ENCODE data around the gene SDC4. TPM values are rescaled to one million over a fixed set of nuclear protein-coding genes. Genes with fewer than 3 reads are reported as not detected.

Gene SDC4
- total RNA-seq, 1 experiment from 2014 or later, result 114 TPM

- H3K27me3 ChIP-seq (ENCODE audit: insufficient read depth, low read depth), result no peaks in the 10 kb centered on the region
- peaks cover 6% of the 10 kb centered on the region; the same call in 1 of the 2 replicates for H4K20me1 ChIP-seq (ENCODE audit: insufficient read depth)
- POLR2A ChIA-PET (ENCODE audit: unreplicated experiment), result interaction anchor here (0.5 to 0.7 kb wide), 5 partner anchors 9 to 401 kb away, joined by 3 to 13 read pairs (median 3); no protein-coding TSS in a partner anchor
- H2AFZ ChIP-seq, result no peak overlapping the region
- H3K4me3 ChIP-seq, result peak overlapping the region; percentile 76
- H3K9me2 ChIP-seq (ENCODE audit: insufficient read depth), result no peaks in the 10 kb centered on the region
- intact Hi-C loops (cut with micrococcal nuclease; ENCODE audit: unreplicated experiment), result no loop called here
- peaks cover 94% of the 10 kb centered on the region for H3K79me2 ChIP-seq (ENCODE audit: low read depth)
- no peak for TF ChIP-seq EZH2 (IDR thresholded peaks at IDR 0.05; ENCODE audit: low read depth)
- TF ChIP-seq, protein P1, sequence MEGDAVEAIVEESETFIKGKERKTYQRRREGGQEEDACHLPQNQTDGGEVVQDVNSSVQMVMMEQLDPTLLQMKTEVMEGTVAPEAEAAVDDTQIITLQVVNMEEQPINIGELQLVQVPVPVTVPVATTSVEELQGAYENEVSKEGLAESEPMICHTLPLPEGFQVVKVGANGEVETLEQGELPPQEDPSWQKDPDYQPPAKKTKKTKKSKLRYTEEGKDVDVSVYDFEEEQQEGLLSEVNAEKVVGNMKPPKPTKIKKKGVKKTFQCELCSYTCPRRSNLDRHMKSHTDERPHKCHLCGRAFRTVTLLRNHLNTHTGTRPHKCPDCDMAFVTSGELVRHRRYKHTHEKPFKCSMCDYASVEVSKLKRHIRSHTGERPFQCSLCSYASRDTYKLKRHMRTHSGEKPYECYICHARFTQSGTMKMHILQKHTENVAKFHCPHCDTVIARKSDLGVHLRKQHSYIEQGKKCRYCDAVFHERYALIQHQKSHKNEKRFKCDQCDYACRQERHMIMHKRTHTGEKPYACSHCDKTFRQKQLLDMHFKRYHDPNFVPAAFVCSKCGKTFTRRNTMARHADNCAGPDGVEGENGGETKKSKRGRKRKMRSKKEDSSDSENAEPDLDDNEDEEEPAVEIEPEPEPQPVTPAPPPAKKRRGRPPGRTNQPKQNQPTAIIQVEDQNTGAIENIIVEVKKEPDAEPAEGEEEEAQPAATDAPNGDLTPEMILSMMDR (conservative IDR thresholded peaks at IDR 0.05), result no peak
- peak overlapping the region; percentile 92 for H3K27ac ChIP-seq
- BruUV-seq (replicated peaks), result no TSS peak
- DNase-seq, result peak; percentile 85 to 88
- peaks cover 31% of the 10 kb centered on the region; the same call in 1 of the 2 replicates for H3K36me3 ChIP-seq (ENCODE audit: low read depth)
- H3K9me3 ChIP-seq (ENCODE audit: insufficient read depth, low read depth), result no peaks in the 10 kb centered on the region
- peaks cover 97% of the 10 kb centered on the region for H3K4me1 ChIP-seq (replicated peaks; ENCODE audit: insufficient read depth)
- CTCF ChIA-PET, result interaction anchor here (0.7 kb wide), 1 partner anchor 20 kb away, joined by 4 read pairs; no protein-coding TSS in a partner anchor
- peaks cover 83% of the 10 kb centered on the region for H3F3A ChIP-seq (ENCODE audit: insufficient read depth, low read depth)
- peak overlapping the region; percentile 93 for H3K4me2 ChIP-seq
Observed at GRCh38 chr20:45341939-45342854, 6.0 kb downstream of the SDC4 start.

GRCh38 chr20:45341579-45341938, 6.7 kb downstream of the SDC4 start:
- Histone ChIP-seq H3K9me3 (ENCODE audit: insufficient read depth, low read depth) (no peaks in the 10 kb centered on the region), H3K4me2 (peak overlapping the region; percentile 93), H3K79me2 (ENCODE audit: low read depth) (peaks cover 93% of the 10 kb centered on the region), H3K4me1 (replicated peaks; ENCODE audit: insufficient read depth) (peaks cover 98% of the 10 kb centered on the region), H3K27ac (peak overlapping the region; percentile 92), H3K9me2 (ENCODE audit: insufficient read depth) (no peaks in the 10 kb centered on the region), H3K27me3 (ENCODE audit: insufficient read depth, low read depth) (no peaks in the 10 kb centered on the region), H3K36me3 (ENCODE audit: low read depth) (peaks cover 31% of the 10 kb centered on the region; the same call in 1 of the 2 replicates), H2AFZ (no peak overlapping the region), H3K4me3 (peak overlapping the region; percentile 76), H4K20me1 (ENCODE audit: insufficient read depth) (peaks cover 9% of the 10 kb centered on the region), H3F3A (ENCODE audit: insufficient read depth, low read depth) (peaks cover 83% of the 10 kb centered on the region)
- TF ChIP-seq EZH2 (IDR thresholded peaks at IDR 0.05; ENCODE audit: low read depth), result no peak
- TF ChIP-seq, protein P1 (conservative IDR thresholded peaks at IDR 0.05), result no peak
- CTCF ChIA-PET, result no interaction called here
- POLR2A ChIA-PET (ENCODE audit: unreplicated experiment), result interaction anchor here (0.5 to 0.7 kb wide), 4 partner anchors 8 to 401 kb away, joined by 3 to 13 read pairs (median 4); no protein-coding TSS in a partner anchor
- no TSS peak for BruUV-seq (replicated peaks)
- DNase-seq, result no peak
- intact Hi-C loops (cut with micrococcal nuclease; ENCODE audit: unreplicated experiment), result no loop called here

- Histone ChIP-seq H3K4me1 (replicated peaks; ENCODE audit: insufficient read depth) (peaks cover 98% of the 10 kb centered on the region), H2AFZ (no peak overlapping the region), H3K4me3 (no peak overlapping the region), H3K79me2 (ENCODE audit: low read depth) (peaks cover 92% of the 10 kb centered on the region), H3K27ac (no peak overlapping the region), H3K9me2 (ENCODE audit: insufficient read depth) (no peaks in the 10 kb centered on the region), H3K4me2 (peak overlapping the region; percentile 93), H3K36me3 (ENCODE audit: low read depth) (peaks cover 32% of the 10 kb centered on the region; the same call in 1 of the 2 replicates), H3F3A (ENCODE audit: insufficient read depth, low read depth) (peaks cover 82% of the 10 kb centered on the region), H4K20me1 (ENCODE audit: insufficient read depth) (peaks cover 9% of the 10 kb centered on the region), H3K9me3 (ENCODE audit: insufficient read depth, low read depth) (no peaks in the 10 kb centered on the region), H3K27me3 (ENCODE audit: insufficient read depth, low read depth) (no peaks in the 10 kb centered on the region)
- peak in 1 of 2 experiments; percentile 50 for DNase-seq
- ChIA-PET CTCF (no interaction called here), POLR2A (ENCODE audit: unreplicated experiment) (no interaction called here)
- intact Hi-C loops (cut with micrococcal nuclease; ENCODE audit: unreplicated experiment), result no loop called here
- TF ChIP-seq, protein P1 (conservative IDR thresholded peaks at IDR 0.05), result no peak
- TF ChIP-seq EZH2 (IDR thresholded peaks at IDR 0.05; ENCODE audit: low read depth), result no peak
- BruUV-seq (replicated peaks), result no TSS peak
Observed at GRCh38 chr20:45340951-45341350, 7.3 kb downstream of the SDC4 start.

All from PC-9 (cell line).